ENCODE data around the gene LTBP2. TPM values are rescaled to one million over a fixed set of nuclear protein-coding genes. Genes with fewer than 3 reads are reported as not detected.
A peak's percentile ranks its signal among the peaks of the same experiment; 100 is the strongest.

LTBP2 gene
- total RNA-seq, 1 experiment from 2014 or later, result 17.4 TPM

DNA sequence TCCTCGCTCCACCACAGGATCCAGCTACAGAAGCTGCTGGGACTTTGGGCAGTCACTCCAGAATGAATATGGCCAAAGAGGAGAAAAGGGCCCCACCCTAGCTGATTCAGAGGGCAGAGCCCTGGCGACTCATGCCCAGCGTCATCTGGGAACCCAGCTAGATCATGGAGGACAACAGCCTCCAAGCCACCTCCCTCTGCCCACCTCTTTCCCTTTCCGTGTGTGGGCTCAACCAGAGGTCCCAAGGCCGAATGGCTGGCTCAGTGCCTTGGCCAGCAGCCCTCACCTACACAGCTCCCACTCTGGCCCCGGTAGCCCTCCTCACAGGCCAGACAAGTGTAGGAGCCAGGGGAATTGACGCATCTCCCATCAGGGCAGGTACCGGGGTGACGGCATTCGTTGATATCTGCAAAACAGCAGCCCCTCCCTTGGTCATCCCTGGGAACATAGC is 101.1 kb downstream of the LTBP2 start:
- no peaks in the 10 kb centered on the region for H4K20me1 ChIP-seq (ENCODE audit: low read length)
- no peak overlapping the region for H3K4me3 ChIP-seq (ENCODE audit: low read length)
- TF ChIP-seq EZH2 (IDR thresholded peaks at IDR 0.05; ENCODE audit: low read length, unreplicated experiment) (no peak), EZH2phosphoT487 (IDR thresholded peaks at IDR 0.05; ENCODE audit: borderline replicate concordance, low read length) (no peak)
- TF ChIP-seq, protein P1, sequence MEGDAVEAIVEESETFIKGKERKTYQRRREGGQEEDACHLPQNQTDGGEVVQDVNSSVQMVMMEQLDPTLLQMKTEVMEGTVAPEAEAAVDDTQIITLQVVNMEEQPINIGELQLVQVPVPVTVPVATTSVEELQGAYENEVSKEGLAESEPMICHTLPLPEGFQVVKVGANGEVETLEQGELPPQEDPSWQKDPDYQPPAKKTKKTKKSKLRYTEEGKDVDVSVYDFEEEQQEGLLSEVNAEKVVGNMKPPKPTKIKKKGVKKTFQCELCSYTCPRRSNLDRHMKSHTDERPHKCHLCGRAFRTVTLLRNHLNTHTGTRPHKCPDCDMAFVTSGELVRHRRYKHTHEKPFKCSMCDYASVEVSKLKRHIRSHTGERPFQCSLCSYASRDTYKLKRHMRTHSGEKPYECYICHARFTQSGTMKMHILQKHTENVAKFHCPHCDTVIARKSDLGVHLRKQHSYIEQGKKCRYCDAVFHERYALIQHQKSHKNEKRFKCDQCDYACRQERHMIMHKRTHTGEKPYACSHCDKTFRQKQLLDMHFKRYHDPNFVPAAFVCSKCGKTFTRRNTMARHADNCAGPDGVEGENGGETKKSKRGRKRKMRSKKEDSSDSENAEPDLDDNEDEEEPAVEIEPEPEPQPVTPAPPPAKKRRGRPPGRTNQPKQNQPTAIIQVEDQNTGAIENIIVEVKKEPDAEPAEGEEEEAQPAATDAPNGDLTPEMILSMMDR (conservative IDR thresholded peaks at IDR 0.05; ENCODE audit: low read depth, low read length), result no peak
- peak overlapping the region; percentile 71 for H3K9ac ChIP-seq (ENCODE audit: low read length)
- intact Hi-C loops (cut with micrococcal nuclease), result no loop called here
- peak overlapping the region; percentile 87 for H3K27ac ChIP-seq (ENCODE audit: low read length)
- H3K9me2 ChIP-seq (replicated peaks; ENCODE audit: low read length), result no peaks in the 10 kb centered on the region
- 0 out of 2 replicates have a peak overlapping the region, but pooled peaks have one; percentile 29 for H2AFZ ChIP-seq (ENCODE audit: low read length)
- H3K4me2 ChIP-seq (ENCODE audit: low read length), result peak overlapping the region; percentile 66
- no peaks in the 10 kb centered on the region for H3K36me3 ChIP-seq (ENCODE audit: low read depth, low read length)
- CTCF ChIA-PET, result no interaction called here
- H3K27me3 ChIP-seq (ENCODE audit: low read length), result no peaks in the 10 kb centered on the region
- peaks cover 15% of the 10 kb centered on the region for H3K4me1 ChIP-seq (ENCODE audit: insufficient read depth, low read length)
- no peaks in the 10 kb centered on the region for H3K79me2 ChIP-seq (ENCODE audit: low read length)
- no peaks in the 10 kb centered on the region for H3F3A ChIP-seq (ENCODE audit: low read length, unreplicated experiment)
- peak; percentile 78 for ATAC-seq
- H3K9me3 ChIP-seq (ENCODE audit: low read length), result no peaks in the 10 kb centered on the region
- peak; percentile 70 for DNase-seq
- no TSS peak for BruUV-seq (replicated peaks)
- POLR2A ChIA-PET (ENCODE audit: unreplicated experiment), result no interaction called here

DNA sequence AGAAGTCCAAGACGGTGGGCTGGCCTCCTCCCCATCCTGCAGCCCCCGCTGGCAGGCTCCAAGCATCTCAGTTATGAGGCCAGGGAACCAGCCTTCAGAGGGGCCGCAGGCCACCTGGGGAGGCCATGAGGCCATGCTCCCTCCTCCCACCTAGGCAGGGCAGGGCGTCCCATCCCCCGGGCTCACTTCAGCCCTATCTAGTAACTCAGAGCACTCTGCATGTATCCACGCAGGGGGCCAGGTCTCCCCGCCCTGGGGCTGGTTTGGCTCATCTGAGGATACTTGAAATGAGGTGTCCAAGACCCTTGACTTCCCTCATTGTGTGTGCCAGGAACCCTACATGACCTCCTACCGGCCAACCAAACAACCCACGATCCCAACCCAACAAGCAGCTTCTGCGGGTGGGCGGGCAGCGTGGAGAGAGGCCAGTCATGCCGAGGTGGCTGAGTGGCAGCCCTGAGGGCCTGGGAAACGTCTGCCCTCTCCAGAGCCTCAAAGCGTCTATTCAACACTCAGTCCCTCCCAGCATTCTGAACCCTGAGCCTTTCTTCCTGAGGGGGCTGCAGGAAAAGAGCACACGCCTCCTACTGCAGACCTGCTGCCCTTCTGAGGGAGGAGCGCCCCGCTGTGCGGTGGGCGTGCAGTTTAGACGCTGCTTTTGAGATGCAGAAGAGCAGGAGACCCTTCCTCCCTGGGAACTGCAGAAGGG is 101.7 kb downstream of the LTBP2 start:
- intact Hi-C loops (cut with micrococcal nuclease), result no loop called here
- no peak for ATAC-seq
- CTCF ChIA-PET, result no interaction called here

More for the DNA sequence above, 101.7 kb downstream of the LTBP2 start:
- Histone ChIP-seq H3K4me3 (ENCODE audit: low read length) (no peak overlapping the region), H3K79me2 (ENCODE audit: low read length) (no peaks in the 10 kb centered on the region), H3K4me1 (ENCODE audit: insufficient read depth, low read length) (peaks cover 15% of the 10 kb centered on the region), H2AFZ (ENCODE audit: low read length) (no peak overlapping the region), H3K9ac (ENCODE audit: low read length) (peak overlapping the region; percentile 71), H4K20me1 (ENCODE audit: low read length) (no peaks in the 10 kb centered on the region), H3K9me3 (ENCODE audit: low read length) (no peaks in the 10 kb centered on the region), H3K9me2 (replicated peaks; ENCODE audit: low read length) (no peaks in the 10 kb centered on the region), H3K27me3 (ENCODE audit: low read length) (no peaks in the 10 kb centered on the region), H3K36me3 (ENCODE audit: low read depth, low read length) (no peaks in the 10 kb centered on the region), H3K27ac (ENCODE audit: low read length) (peak overlapping the region; percentile 87), H3F3A (ENCODE audit: low read length, unreplicated experiment) (no peaks in the 10 kb centered on the region), H3K4me2 (ENCODE audit: low read length) (peak overlapping the region; percentile 66)
- POLR2A ChIA-PET (ENCODE audit: unreplicated experiment), result no interaction called here
- TF ChIP-seq EZH2phosphoT487 (IDR thresholded peaks at IDR 0.05; ENCODE audit: borderline replicate concordance, low read length), result no peak
- TF ChIP-seq, protein P1 (conservative IDR thresholded peaks at IDR 0.05; ENCODE audit: low read depth, low read length), result no peak
- TF ChIP-seq EZH2 (IDR thresholded peaks at IDR 0.05; ENCODE audit: low read length, unreplicated experiment), result no peak
- no peak for DNase-seq
- no TSS peak for BruUV-seq (replicated peaks)
